Smooth muscle cell (in vitro differentiated cells): ENCODE measurements around the gene ERCC5. TPM values are rescaled to one million over a fixed set of nuclear protein-coding genes. Genes with fewer than 3 reads are reported as not detected.

Experiments
- DNase-seq: peaks from one replicate; lab custom pipeline; 2025; ENCODE audit not compliant: unreplicated experiment; lab: John Stamatoyannopoulos, UW
- H2AFZ ChIP-seq: fragments of 200-600 bp; sonication (generic); 2 replicates; pipeline ENCODE4 v1.6.0; 2016; ENCODE audit warnings: antibody characterized with exemption, low read depth, mild to moderate bottlenecking
- H3F3A ChIP-seq: fragments of 200-600 bp; sonication (generic); 2 replicates; pipeline ENCODE4 v1.6.0; 2017; ENCODE audit warnings: antibody characterized with exemption, low read depth
- H3K27ac ChIP-seq: fragments of 200-600 bp; sonication (generic); 2 replicates; pipeline ENCODE4 v1.5.1; 2016; ENCODE audit warnings: low read depth, mild to moderate bottlenecking
- H3K27me3 ChIP-seq: fragments of 200-600 bp; sonication (generic); 2 replicates; pipeline ENCODE4 v1.6.1; 2016; ENCODE audit warnings: low read depth, mild to moderate bottlenecking
- H3K36me3 ChIP-seq: fragments of 200-600 bp; sonication (generic); 2 replicates; pipeline ENCODE4 v1.5.1; 2016; ENCODE audit warnings: low read depth
- H3K4me1 ChIP-seq: fragments of 200-600 bp; sonication (generic); 2 replicates; pipeline ENCODE4 v1.5.1; 2016; ENCODE audit warnings: low read depth
- H3K4me2 ChIP-seq: fragments of 200-600 bp; sonication (generic); 2 replicates; pipeline ENCODE4 v1.6.0; 2016; ENCODE audit warnings: mild to moderate bottlenecking
- H3K4me3 ChIP-seq: fragments of 200-600 bp; sonication (generic); 2 replicates; pipeline ENCODE4 v1.5.1; 2016; ENCODE audit warnings: mild to moderate bottlenecking
- H3K79me2 ChIP-seq: fragments of 200-600 bp; sonication (generic); 2 replicates; pipeline ENCODE4 v1.6.0; 2016; ENCODE audit warnings: low read depth, mild to moderate bottlenecking
- H3K9ac ChIP-seq: fragments of 200-600 bp; sonication (generic); 2 replicates; pipeline ENCODE4 v1.6.0; 2016; ENCODE audit warnings: low read depth
- H3K9me3 ChIP-seq: fragments of 200-600 bp; sonication (generic); replicated peaks from 2 replicates; pipeline ENCODE4 v1.5.1; 2016; ENCODE audit warnings: low read depth
- H4K20me1 ChIP-seq: fragments of 200-600 bp; sonication (generic); 2 replicates; pipeline ENCODE4 v1.6.0; 2016; ENCODE audit warnings: low read depth
- CTCF ChIP-seq: fragments of 200-600 bp; sonication (generic); IDR thresholded peaks from 2 replicates; pipeline ENCODE4 v1.5.1; 2017; ENCODE audit warnings: borderline replicate concordance, mild to moderate bottlenecking, antibody characterized with exemption; ENCODE audit not compliant: insufficient read depth, poor library complexity, severe bottlenecking
- WGBS: methylation state at CpG from one replicate; pipeline ENCODE4 v1.1.7; 2016; ENCODE audit warnings: low lambda C conversion rate; 5-methylcytosine and 5-hydroxymethylcytosine counted together
- polyA plus RNA-seq: library from polyadenylated mRNA; unstranded; fragments of >200 nt; fragmentation: Nextera tagmentation; extraction: Ambion mirVana; gene quantifications from 2 replicates; pipeline ENCODE4 v1.2.1, GENCODE V29; 2016
- total RNA-seq: library from RNA; depleted of rRNA; stranded (reverse); fragments of >200 nt; gene quantifications from 2 replicates; pipeline ENCODE4 v1.2.3, GENCODE V29; 2014

The ERCC5 gene
- total and polyA plus RNA-seq, 2 experiments from 2014 or later = 30.1 to 65.2 TPM

GRCh38 chr13:102903659-102904407 is 58.0 kb downstream of the ERCC5 start:
- H3K27me3 ChIP-seq = peaks cover 5% of the 10 kb centered on the region
- H3K27ac ChIP-seq = no peak overlapping the region
- H3F3A ChIP-seq = no peaks in the 10 kb centered on the region
- H3K4me1 ChIP-seq = no peaks in the 10 kb centered on the region
- 56% methylated on average over 14 of the region's 14 CpGs for WGBS
- H3K4me2 ChIP-seq = no peak overlapping the region
- H3K9ac ChIP-seq = no peak overlapping the region
- no peak for DNase-seq
- no peaks in the 10 kb centered on the region for H3K36me3 ChIP-seq
- no peaks in the 10 kb centered on the region for H4K20me1 ChIP-seq
- no peak overlapping the region for H2AFZ ChIP-seq
- H3K4me3 ChIP-seq = no peak overlapping the region
- no peaks in the 10 kb centered on the region for H3K79me2 ChIP-seq
- TF ChIP-seq CTCF = peak; percentile 49
- no peaks in the 10 kb centered on the region for H3K9me3 ChIP-seq

- Histone ChIP-seq H3K4me2 (no peak overlapping the region), H2AFZ (no peak overlapping the region), H3K79me2 (no peaks in the 10 kb centered on the region), H3K27me3 (peaks cover 5% of the 10 kb centered on the region), H3K4me1 (no peaks in the 10 kb centered on the region), H3K4me3 (no peak overlapping the region), H3F3A (no peaks in the 10 kb centered on the region), H4K20me1 (no peaks in the 10 kb centered on the region), H3K9me3 (no peaks in the 10 kb centered on the region), H3K27ac (no peak overlapping the region), H3K9ac (no peak overlapping the region), H3K36me3 (no peaks in the 10 kb centered on the region)
- no peak for DNase-seq
- no peak for TF ChIP-seq CTCF
- WGBS = 83% methylated on average over 5 of the region's 5 CpGs
Observed at GRCh38 chr13:102904408-102904862, 58.6 kb downstream of the ERCC5 start.

- Histone ChIP-seq H3K27ac (no peak overlapping the region), H4K20me1 (no peaks in the 10 kb centered on the region)
- DNase-seq = no peak
Observed at GRCh38 chr13:102905905-102906771, 60.3 kb downstream of the ERCC5 start.

More at GRCh38 chr13:102905905-102906771, 60.3 kb downstream of the ERCC5 start:
- H3K4me1 ChIP-seq = peaks cover 6% of the 10 kb centered on the region
- H3K4me3 ChIP-seq = no peak overlapping the region
- H3K79me2 ChIP-seq = no peaks in the 10 kb centered on the region
- H3K27me3 ChIP-seq = no peaks in the 10 kb centered on the region
- H2AFZ ChIP-seq = no peak overlapping the region
- no peak for TF ChIP-seq CTCF
- H3F3A ChIP-seq = no peaks in the 10 kb centered on the region
- no peaks in the 10 kb centered on the region for H3K9me3 ChIP-seq
- H3K36me3 ChIP-seq = no peaks in the 10 kb centered on the region
- no peak overlapping the region for H3K9ac ChIP-seq
- WGBS = 95% methylated on average over 7 of the region's 7 CpGs
- H3K4me2 ChIP-seq = no peak overlapping the region
